HepG2 (cell line): Measurements from ENCODE around the gene GPATCH8. TPM values are rescaled to one million over a fixed set of nuclear protein-coding genes. Genes with fewer than 3 reads are reported as not detected.

Source experiments
- AKAP8 ChIP-seq: sonication (generic); formaldehyde crosslinking; IDR thresholded peaks from 2 replicates; pipeline ENCODE4 v1.5.1; 2020; ENCODE audit warnings: mild to moderate bottlenecking, missing genetic modification reagents
- ASH2L ChIP-seq: fragments of 300-600, 200-600 bp; sonication (generic); IDR thresholded peaks from 2 replicates; pipeline ENCODE4 v1.7.0; 2017; ENCODE audit warnings: low read depth, mild to moderate bottlenecking, moderate library complexity, mixed read lengths, low read length; ENCODE audit not compliant: insufficient read length
- BRCA1 ChIP-seq: sonication (generic); formaldehyde crosslinking; IDR thresholded peaks from 2 replicates; pipeline ENCODE4 v1.4.0; 2020; ENCODE audit warnings: missing genetic modification reagents
- IKZF4 ChIP-seq: sonication (generic); formaldehyde crosslinking; IDR thresholded peaks from 2 replicates; pipeline ENCODE4 v1.5.1; 2020; ENCODE audit warnings: borderline replicate concordance, mild to moderate bottlenecking, low read depth, missing genetic modification reagents; ENCODE audit errors: not compliant biosample characterization
- MED1 ChIP-seq: sonication (generic); formaldehyde crosslinking; IDR thresholded peaks from 2 replicates; pipeline ENCODE4 v1.4.0; 2020; ENCODE audit warnings: missing genetic modification reagents
- PRPF4 ChIP-seq: fragments of 200-400 bp; formaldehyde crosslinking; IDR thresholded peaks from 2 replicates; pipeline ENCODE4 v1.6.1; 2016; ENCODE audit warnings: low read length, low read depth; ENCODE audit not compliant: poor library complexity, severe bottlenecking
- SNAI1 ChIP-seq: sonication (generic); formaldehyde crosslinking; IDR thresholded peaks from 2 replicates; pipeline ENCODE4 v1.5.0; 2020; ENCODE audit warnings: mild to moderate bottlenecking, missing genetic modification reagents, borderline replicate concordance
- TCF7 ChIP-seq: sonication (generic); IDR thresholded peaks from 2 replicates; pipeline ENCODE4 v1.6.1; 2016; ENCODE audit warnings: antibody characterized with exemption, low read depth
- ZFX ChIP-seq: sonication (generic); formaldehyde crosslinking; IDR thresholded peaks from 2 replicates; pipeline ENCODE4 v1.4.0; 2020; ENCODE audit warnings: mild to moderate bottlenecking, low read depth, missing genetic modification reagents, moderate library complexity
- ZMYM2 ChIP-seq: sonication (generic); formaldehyde crosslinking; IDR thresholded peaks from 2 replicates; pipeline ENCODE4 v1.8.0; 2022; ENCODE audit warnings: mild to moderate bottlenecking, missing genetic modification reagents
- ZNF274 ChIP-seq: sonication (generic); formaldehyde crosslinking; IDR thresholded peaks from 2 replicates; pipeline ENCODE4 v1.5.1; 2020; ENCODE audit warnings: mild to moderate bottlenecking, missing genetic modification reagents
- ZNF335 ChIP-seq: sonication (generic); formaldehyde crosslinking; IDR thresholded peaks from 2 replicates; pipeline ENCODE4 v1.4.0; 2020; ENCODE audit warnings: missing genetic modification reagents
- ZNF501 ChIP-seq: sonication (generic); formaldehyde crosslinking; IDR thresholded peaks from 2 replicates; pipeline ENCODE4 v1.5.1; 2020; ENCODE audit warnings: mild to moderate bottlenecking, moderate library complexity, missing genetic modification reagents
- ZSCAN31 ChIP-seq: sonication (generic); formaldehyde crosslinking; IDR thresholded peaks from 2 replicates; pipeline ENCODE4 v1.5.0; 2020; ENCODE audit warnings: low read depth, mild to moderate bottlenecking, missing genetic modification reagents
- polyA plus RNA-seq, 8 experiments: library from polyadenylated mRNA; depleted of rRNA in 3 of 8; stranded (reverse) in 7 of 8; unstranded in 1 of 8; fragments of >200 nt; fragmentation: Illumina TruSeq in 4 of 8; extraction: Trizol in 4 of 8; gene quantifications; 2 replicates each; pipeline versions ENCODE4 v1.2.1 to v1.2.3, GENCODE V29; 2011 to 2016; ENCODE audit warnings: low read depth in 4 of 8, missing spikeins in 1 of 8, mixed read lengths in 1 of 8; ENCODE audit not compliant: insufficient read depth in 1 of 8
- total RNA-seq, 5 experiments: library from RNA; depleted of rRNA; stranded (reverse); fragments of >200 nt; fragmentation: Illumina TruSeq; extraction: Trizol; gene quantifications; 2 replicates each; pipeline ENCODE4 v1.2.3, GENCODE V29; 2016; ENCODE audit warnings: low read depth in 1 of 5
- TF ChIP-seq, protein P1 (sequence below): sonication (generic); formaldehyde crosslinking; IDR thresholded peaks from 2 replicates; pipeline ENCODE4 v1.5.0; 2020; ENCODE audit warnings: mild to moderate bottlenecking, missing genetic modification reagents
- TF ChIP-seq, protein P2 (sequence below): sonication (generic); formaldehyde crosslinking; IDR thresholded peaks from 2 replicates; pipeline ENCODE4 v1.5.1; 2020; ENCODE audit warnings: missing genetic modification reagents, mild to moderate bottlenecking, borderline replicate concordance
- TF ChIP-seq, protein P3 (sequence below): sonication (generic); formaldehyde crosslinking; IDR thresholded peaks from 2 replicates; pipeline ENCODE4 v1.8.0; 2022; ENCODE audit warnings: mild to moderate bottlenecking, missing genetic modification reagents; ENCODE audit not compliant: insufficient replicate concordance
- TF ChIP-seq, protein P4 (sequence below): sonication (generic); formaldehyde crosslinking; IDR thresholded peaks from 2 replicates; pipeline ENCODE4 v1.8.0; 2023; ENCODE audit warnings: mild to moderate bottlenecking, missing genetic modification reagents
- TF ChIP-seq, protein P5 (sequence below): sonication (generic); formaldehyde crosslinking; conservative IDR thresholded peaks from 2 replicates; pipeline ENCODE4 v1.8.0; 2022; ENCODE audit warnings: missing genetic modification reagents
- TF ChIP-seq, protein P6 (sequence below): sonication (generic); formaldehyde crosslinking; IDR thresholded peaks from 2 replicates; pipeline ENCODE4 v1.5.1; 2020; ENCODE audit warnings: mild to moderate bottlenecking, missing genetic modification reagents, borderline replicate concordance

GPATCH8 gene
- total and polyA plus RNA-seq, 2 of the 13 experiments (the other 11 are each of a cell fraction or from before 2014, with no cell fraction given) = 20.7 to 21.5 TPM

DNA sequence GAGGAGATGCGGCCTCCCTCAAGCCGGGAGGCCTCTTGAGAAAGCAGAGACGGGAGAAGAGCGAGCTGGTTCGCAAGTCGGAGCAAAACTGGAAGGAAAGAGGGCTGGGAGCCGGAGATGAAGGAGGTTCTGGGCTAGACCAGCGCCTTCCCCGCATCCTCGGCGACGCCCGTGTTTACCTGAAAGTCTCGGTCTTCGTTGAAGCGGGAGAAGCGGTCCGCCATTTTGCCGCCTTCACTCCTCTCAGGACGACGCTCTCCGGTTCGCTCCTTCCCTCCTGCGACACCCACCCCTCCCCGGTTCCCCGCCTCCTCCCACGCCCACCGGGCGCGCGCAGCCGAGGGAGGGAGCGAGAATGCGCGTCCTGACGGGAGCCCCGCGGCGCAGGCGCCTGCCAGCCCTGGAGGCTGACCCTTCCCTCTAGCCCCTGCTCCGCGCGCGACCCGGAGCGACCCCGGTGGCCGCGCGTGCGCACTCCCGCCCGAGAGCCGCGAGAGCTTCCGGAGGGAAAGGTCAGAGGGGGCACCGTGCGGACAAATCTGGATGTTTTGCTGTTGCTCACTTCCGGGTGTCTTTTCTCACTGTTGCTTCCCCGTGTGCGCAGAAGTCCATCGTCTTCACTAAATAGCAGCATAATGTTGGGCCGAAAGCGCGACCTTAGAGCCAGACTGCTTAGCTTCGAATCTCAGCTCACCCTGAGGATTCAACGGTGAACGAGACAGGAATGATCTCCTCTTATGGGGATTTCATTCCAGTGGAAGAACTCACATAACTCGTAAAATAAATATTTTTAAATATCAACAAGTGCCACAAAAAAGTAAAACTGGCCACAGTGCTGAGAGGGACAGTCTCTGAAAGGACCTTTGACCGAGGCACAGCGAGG lies at the start of gene GPATCH8 (continued):
- TF ChIP-seq MED1 (CRISPR knock-in tag) (no peak; the same call in 1 of the 2 replicates), TCF7 (no peak), ZNF501 (CRISPR knock-in tag) (peak; percentile 89), ZFX (CRISPR knock-in tag) (peak; percentile 95), ZMYM2 (CRISPR knock-in tag) (no peak), PRPF4 (no peak), ZNF335 (0 out of 2 replicates have a peak, but pooled peaks have one; percentile 15), BRCA1 (CRISPR knock-in tag) (no peak), ZSCAN31 (CRISPR knock-in tag) (peak; percentile 70), SNAI1 (peak; percentile 85), ASH2L (peak; percentile 88), AKAP8 (CRISPR knock-in tag) (peak; percentile 93; the same call in 1 of the 2 replicates), ZNF274 (CRISPR knock-in tag) (0 out of 2 replicates have a peak, but pooled peaks have one; percentile 39), IKZF4 (CRISPR knock-in tag) (no peak)
- TF ChIP-seq, protein P1, sequence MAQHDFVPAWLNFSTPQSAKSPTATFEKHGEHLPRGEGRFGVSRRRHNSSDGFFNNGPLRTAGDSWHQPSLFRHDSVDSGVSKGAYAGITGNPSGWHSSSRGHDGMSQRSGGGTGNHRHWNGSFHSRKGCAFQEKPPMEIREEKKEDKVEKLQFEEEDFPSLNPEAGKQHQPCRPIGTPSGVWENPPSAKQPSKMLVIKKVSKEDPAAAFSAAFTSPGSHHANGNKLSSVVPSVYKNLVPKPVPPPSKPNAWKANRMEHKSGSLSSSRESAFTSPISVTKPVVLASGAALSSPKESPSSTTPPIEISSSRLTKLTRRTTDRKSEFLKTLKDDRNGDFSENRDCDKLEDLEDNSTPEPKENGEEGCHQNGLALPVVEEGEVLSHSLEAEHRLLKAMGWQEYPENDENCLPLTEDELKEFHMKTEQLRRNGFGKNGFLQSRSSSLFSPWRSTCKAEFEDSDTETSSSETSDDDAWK (CRISPR knock-in tag) = no peak
- TF ChIP-seq, protein P2, sequence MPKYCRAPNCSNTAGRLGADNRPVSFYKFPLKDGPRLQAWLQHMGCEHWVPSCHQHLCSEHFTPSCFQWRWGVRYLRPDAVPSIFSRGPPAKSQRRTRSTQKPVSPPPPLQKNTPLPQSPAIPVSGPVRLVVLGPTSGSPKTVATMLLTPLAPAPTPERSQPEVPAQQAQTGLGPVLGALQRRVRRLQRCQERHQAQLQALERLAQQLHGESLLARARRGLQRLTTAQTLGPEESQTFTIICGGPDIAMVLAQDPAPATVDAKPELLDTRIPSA (CRISPR knock-in tag) = no peak; the same call in 1 of the 2 replicates
- TF ChIP-seq, protein P3, sequence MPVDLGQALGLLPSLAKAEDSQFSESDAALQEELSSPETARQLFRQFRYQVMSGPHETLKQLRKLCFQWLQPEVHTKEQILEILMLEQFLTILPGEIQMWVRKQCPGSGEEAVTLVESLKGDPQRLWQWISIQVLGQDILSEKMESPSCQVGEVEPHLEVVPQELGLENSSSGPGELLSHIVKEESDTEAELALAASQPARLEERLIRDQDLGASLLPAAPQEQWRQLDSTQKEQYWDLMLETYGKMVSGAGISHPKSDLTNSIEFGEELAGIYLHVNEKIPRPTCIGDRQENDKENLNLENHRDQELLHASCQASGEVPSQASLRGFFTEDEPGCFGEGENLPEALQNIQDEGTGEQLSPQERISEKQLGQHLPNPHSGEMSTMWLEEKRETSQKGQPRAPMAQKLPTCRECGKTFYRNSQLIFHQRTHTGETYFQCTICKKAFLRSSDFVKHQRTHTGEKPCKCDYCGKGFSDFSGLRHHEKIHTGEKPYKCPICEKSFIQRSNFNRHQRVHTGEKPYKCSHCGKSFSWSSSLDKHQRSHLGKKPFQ (CRISPR knock-in tag) = no peak
- TF ChIP-seq, protein P4, sequence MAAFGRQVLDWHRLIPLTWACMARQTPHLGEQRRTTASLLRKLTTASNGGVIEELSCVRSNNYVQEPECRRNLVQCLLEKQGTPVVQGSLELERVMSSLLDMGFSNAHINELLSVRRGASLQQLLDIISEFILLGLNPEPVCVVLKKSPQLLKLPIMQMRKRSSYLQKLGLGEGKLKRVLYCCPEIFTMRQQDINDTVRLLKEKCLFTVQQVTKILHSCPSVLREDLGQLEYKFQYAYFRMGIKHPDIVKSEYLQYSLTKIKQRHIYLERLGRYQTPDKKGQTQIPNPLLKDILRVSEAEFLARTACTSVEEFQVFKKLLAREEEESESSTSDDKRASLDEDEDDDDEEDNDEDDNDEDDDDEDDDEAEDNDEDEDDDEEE = no peak
- TF ChIP-seq, protein P5, sequence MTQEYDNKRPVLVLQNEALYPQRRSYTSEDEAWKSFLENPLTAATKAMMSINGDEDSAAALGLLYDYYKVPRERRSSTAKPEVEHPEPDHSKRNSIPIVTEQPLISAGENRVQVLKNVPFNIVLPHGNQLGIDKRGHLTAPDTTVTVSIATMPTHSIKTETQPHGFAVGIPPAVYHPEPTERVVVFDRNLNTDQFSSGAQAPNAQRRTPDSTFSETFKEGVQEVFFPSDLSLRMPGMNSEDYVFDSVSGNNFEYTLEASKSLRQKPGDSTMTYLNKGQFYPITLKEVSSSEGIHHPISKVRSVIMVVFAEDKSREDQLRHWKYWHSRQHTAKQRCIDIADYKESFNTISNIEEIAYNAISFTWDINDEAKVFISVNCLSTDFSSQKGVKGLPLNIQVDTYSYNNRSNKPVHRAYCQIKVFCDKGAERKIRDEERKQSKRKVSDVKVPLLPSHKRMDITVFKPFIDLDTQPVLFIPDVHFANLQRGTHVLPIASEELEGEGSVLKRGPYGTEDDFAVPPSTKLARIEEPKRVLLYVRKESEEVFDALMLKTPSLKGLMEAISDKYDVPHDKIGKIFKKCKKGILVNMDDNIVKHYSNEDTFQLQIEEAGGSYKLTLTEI (CRISPR knock-in tag) = no peak
- TF ChIP-seq, protein P6, sequence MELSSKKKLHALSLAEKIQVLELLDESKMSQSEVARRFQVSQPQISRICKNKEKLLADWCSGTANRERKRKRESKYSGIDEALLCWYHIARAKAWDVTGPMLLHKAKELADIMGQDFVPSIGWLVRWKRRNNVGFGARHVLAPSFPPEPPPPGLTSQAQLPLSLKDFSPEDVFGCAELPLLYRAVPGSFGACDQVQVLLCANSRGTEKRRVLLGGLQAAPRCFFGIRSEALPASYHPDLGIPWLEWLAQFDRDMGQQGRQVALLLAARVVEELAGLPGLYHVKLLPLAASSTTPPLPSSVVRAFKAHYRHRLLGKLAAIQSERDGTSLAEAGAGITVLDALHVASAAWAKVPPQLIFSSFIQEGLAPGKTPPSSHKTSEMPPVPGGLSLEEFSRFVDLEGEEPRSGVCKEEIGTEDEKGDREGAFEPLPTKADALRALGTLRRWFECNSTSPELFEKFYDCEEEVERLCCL = peak; percentile 85; the same call in 1 of the 2 replicates
